ENCODE measurements around the gene BICDL1. TPM values are rescaled to one million over a fixed set of nuclear protein-coding genes. Genes with fewer than 3 reads are reported as not detected.
A peak's percentile ranks its signal among the peaks of the same experiment; 100 is the strongest.
"Not testable (repeated sequence)": the region's sequence is repeated elsewhere in the genome, so short reads cannot be mapped to it uniquely, and the experiment has no call there.

The BICDL1 gene
- polyA plus RNA-seq, 1 experiment = 0.02 TPM

- Histone ChIP-seq H3K4me3 (ENCODE audit: low read depth, low read length) (no peak overlapping the region), H3K27me3 (ENCODE audit: control insufficient read depth, insufficient read depth, low read length) (no peaks in the 10 kb centered on the region), H3K36me3 (ENCODE audit: control insufficient read depth, insufficient read depth, low read length) (no peaks in the 10 kb centered on the region)
- CTCF ChIA-PET = no interaction called here
- no peak for DNase-seq (ENCODE audit: low read depth)
- POLR2A ChIA-PET = no interaction called here
- TF ChIP-seq, protein P1, sequence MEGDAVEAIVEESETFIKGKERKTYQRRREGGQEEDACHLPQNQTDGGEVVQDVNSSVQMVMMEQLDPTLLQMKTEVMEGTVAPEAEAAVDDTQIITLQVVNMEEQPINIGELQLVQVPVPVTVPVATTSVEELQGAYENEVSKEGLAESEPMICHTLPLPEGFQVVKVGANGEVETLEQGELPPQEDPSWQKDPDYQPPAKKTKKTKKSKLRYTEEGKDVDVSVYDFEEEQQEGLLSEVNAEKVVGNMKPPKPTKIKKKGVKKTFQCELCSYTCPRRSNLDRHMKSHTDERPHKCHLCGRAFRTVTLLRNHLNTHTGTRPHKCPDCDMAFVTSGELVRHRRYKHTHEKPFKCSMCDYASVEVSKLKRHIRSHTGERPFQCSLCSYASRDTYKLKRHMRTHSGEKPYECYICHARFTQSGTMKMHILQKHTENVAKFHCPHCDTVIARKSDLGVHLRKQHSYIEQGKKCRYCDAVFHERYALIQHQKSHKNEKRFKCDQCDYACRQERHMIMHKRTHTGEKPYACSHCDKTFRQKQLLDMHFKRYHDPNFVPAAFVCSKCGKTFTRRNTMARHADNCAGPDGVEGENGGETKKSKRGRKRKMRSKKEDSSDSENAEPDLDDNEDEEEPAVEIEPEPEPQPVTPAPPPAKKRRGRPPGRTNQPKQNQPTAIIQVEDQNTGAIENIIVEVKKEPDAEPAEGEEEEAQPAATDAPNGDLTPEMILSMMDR (IDR thresholded peaks at IDR 0.05; ENCODE audit: insufficient read depth, low read depth, low read length) = no peak
Observed at GRCh38 chr12:119964929-119965328, 24.1 kb upstream of the BICDL1 start.

- DNase-seq (ENCODE audit: low read depth) = no peak
- Histone ChIP-seq H3K36me3 (ENCODE audit: control insufficient read depth, insufficient read depth, low read length) (no peaks in the 10 kb centered on the region), H3K4me3 (ENCODE audit: low read depth, low read length) (no peak overlapping the region), H3K27me3 (ENCODE audit: control insufficient read depth, insufficient read depth, low read length) (no peaks in the 10 kb centered on the region)
- ChIA-PET CTCF (interaction anchor here (0.6 kb wide), 1 partner anchor 162 kb away, joined by 3 read pairs; no protein-coding TSS in a partner anchor), POLR2A (no interaction called here)
- TF ChIP-seq, protein P1 (IDR thresholded peaks at IDR 0.05; ENCODE audit: insufficient read depth, low read depth, low read length) = no peak
Observed at GRCh38 chr12:119980242-119980641, 8.8 kb upstream of the BICDL1 start.

DNA sequence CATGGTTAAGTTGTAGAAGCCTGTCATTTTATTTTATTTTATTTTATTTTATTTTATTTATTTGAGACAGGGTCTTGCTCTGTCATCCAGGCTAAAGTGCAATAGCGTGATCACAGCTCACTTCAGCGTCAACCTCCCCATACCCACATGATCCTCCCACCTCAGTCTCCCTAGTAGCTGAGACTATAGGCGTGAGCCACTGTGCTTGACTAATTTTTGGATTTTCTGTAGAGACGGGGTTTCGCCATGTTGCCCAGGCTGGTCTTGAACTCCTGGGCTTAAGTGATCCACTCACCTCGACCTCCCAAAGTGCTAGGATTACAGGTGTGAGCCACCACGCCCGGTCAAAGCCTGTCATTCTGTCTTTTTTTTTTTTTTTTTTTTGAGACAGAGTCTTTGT, 8.3 kb upstream of the BICDL1 start:
- DNase-seq (ENCODE audit: low read depth); H3K36me3 ChIP-seq (ENCODE audit: control insufficient read depth, insufficient read depth, low read length); H3K4me3 ChIP-seq (ENCODE audit: low read depth, low read length); H3K27me3 ChIP-seq (ENCODE audit: control insufficient read depth, insufficient read depth, low read length); POLR2A ChIA-PET: not testable (repeated sequence)
- CTCF ChIA-PET = interaction anchor here (0.6 kb wide), 1 partner anchor 162 kb away, joined by 3 read pairs; no protein-coding TSS in a partner anchor

- TF ChIP-seq, protein P1 (IDR thresholded peaks at IDR 0.05; ENCODE audit: insufficient read depth, low read depth, low read length) = no peak
- POLR2A ChIA-PET = no interaction called here
- no peak for DNase-seq (ENCODE audit: low read depth)
- H3K27me3 ChIP-seq (ENCODE audit: control insufficient read depth, insufficient read depth, low read length) = peaks cover 17% of the 10 kb centered on the region
- CTCF ChIA-PET = interaction anchor here (0.9 kb wide), 1 partner anchor 98 kb away, joined by 3 read pairs; no protein-coding TSS in a partner anchor
- peak overlapping the region; percentile 54 for H3K4me3 ChIP-seq (ENCODE audit: low read depth, low read length)
- H3K36me3 ChIP-seq (ENCODE audit: control insufficient read depth, insufficient read depth, low read length) = no peaks in the 10 kb centered on the region
Observed at GRCh38 chr12:119989361-119989730, 310 bp downstream of the BICDL1 start.

DNA sequence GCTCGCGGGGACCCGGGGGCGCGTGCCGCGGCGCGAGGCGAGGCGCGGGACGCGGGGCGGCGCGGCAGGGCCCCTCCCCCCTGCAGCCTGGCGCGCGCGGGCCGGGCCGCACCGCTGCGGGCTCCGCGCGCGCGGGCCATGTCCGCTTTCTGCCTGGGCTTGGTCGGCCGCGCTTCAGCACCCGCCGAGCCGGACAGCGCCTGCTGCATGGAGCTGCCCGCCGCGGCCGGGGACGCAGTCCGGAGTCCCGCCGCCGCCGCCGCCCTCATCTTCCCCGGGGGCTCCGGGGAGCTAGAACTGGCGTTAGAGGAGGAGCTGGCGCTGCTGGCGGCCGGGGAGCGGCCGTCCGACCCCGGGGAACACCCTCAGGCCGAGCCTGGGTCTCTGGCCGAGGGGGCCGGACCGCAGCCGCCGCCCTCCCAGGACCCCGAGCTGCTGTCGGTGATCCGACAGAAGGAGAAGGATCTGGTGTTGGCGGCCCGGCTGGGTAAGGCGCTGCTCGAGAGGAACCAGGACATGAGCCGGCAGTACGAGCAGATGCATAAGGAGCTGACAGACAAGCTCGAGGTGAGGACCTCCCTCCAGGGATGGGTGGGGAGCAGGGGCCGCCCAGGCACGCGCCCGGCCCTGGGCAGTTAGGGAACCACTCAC, 820 bp downstream of the BICDL1 start:
- Histone ChIP-seq H3K4me3 (ENCODE audit: low read depth, low read length) (no peak overlapping the region; the same call in none of the 2 replicates), H3K27me3 (ENCODE audit: control insufficient read depth, insufficient read depth, low read length) (peaks cover 17% of the 10 kb centered on the region), H3K36me3 (ENCODE audit: control insufficient read depth, insufficient read depth, low read length) (no peaks in the 10 kb centered on the region)
- TF ChIP-seq, protein P1 (IDR thresholded peaks at IDR 0.05; ENCODE audit: insufficient read depth, low read depth, low read length) = no peak
- ChIA-PET POLR2A (no interaction called here), CTCF (interaction anchor here (0.9 kb wide), 1 partner anchor 97 kb away, joined by 3 read pairs; no protein-coding TSS in a partner anchor)
- DNase-seq (ENCODE audit: low read depth) = no peak

GRCh38 chr12:119990382-119990874, 1.4 kb downstream of the BICDL1 start:
- TF ChIP-seq, protein P1 (IDR thresholded peaks at IDR 0.05; ENCODE audit: insufficient read depth, low read depth, low read length) = no peak
- no peaks in the 10 kb centered on the region for H3K36me3 ChIP-seq (ENCODE audit: control insufficient read depth, insufficient read depth, low read length)
- H3K27me3 ChIP-seq (ENCODE audit: control insufficient read depth, insufficient read depth, low read length) = peaks cover 17% of the 10 kb centered on the region
- no peak for DNase-seq (ENCODE audit: low read depth)
- H3K4me3 ChIP-seq (ENCODE audit: low read depth, low read length) = no peak overlapping the region
- ChIA-PET CTCF (no interaction called here), POLR2A (no interaction called here)
